SK-N-SH (cell line): ENCODE data around the gene GSTM5.

Experiments used
- CHD2 ChIP-seq: fragments of 150-350 bp; IDR thresholded peaks from 2 replicates; pipeline ENCODE4 v1.6.1; 2018; ENCODE audit warnings: low read length; ENCODE audit not compliant: partially characterized antibody
- CTCF ChIP-seq: fragments of 200-600 bp; sonication (generic); IDR thresholded peaks from 2 replicates; pipeline ENCODE4 v1.6.1; 2017; ENCODE audit warnings: antibody characterized with exemption, mild to moderate bottlenecking, moderate library complexity
- EP300 ChIP-seq, 2 experiments: IDR thresholded peaks; 2 replicates each; pipeline versions ENCODE4 v1.4.0 to v1.6.1; 2012; ENCODE audit warnings: borderline replicate concordance in 1 of 2, low read depth in 1 of 2, low read length in 1 of 2
- FOSL2 ChIP-seq: IDR thresholded peaks from 2 replicates; pipeline ENCODE4 v1.4.0; 2012; ENCODE audit warnings: low read depth, mild to moderate bottlenecking, moderate library complexity, borderline replicate concordance
- GABPA ChIP-seq: IDR thresholded peaks from 2 replicates; pipeline ENCODE4 v1.4.0; 2012; ENCODE audit warnings: low read depth, mild to moderate bottlenecking
- MXI1 ChIP-seq: IDR thresholded peaks from 2 replicates; pipeline ENCODE4 v1.6.1; 2012; ENCODE audit warnings: mild to moderate bottlenecking, low read depth, low read length, improper control_type of control experiment
- RAD21 ChIP-seq: IDR thresholded peaks from 2 replicates; pipeline ENCODE4 v1.6.1; 2012; ENCODE audit warnings: mild to moderate bottlenecking, low read length
- REST ChIP-seq: IDR thresholded peaks from 2 replicates; pipeline ENCODE4 v1.6.1; 2012; ENCODE audit warnings: mild to moderate bottlenecking, low read depth, low read length, moderate library complexity
- SMC3 ChIP-seq: IDR thresholded peaks from 2 replicates; pipeline ENCODE4 v1.6.1; 2012; ENCODE audit warnings: low read depth, low read length, improper control_type of control experiment
- TAF1 ChIP-seq: IDR thresholded peaks from 2 replicates; pipeline ENCODE4 v1.6.1; 2012; ENCODE audit warnings: low read depth, mild to moderate bottlenecking, low read length, moderate library complexity, borderline replicate concordance
- ZBTB33 ChIP-seq: IDR thresholded peaks from 2 replicates; pipeline ENCODE4 v1.4.0; 2012; ENCODE audit warnings: low read depth, borderline replicate concordance

- no peak for TF ChIP-seq CTCF
- TF ChIP-seq TAF1, result no peak
- no peak for TF ChIP-seq ZBTB33
- peak; percentile 40; the same call in 1 of the 2 replicates for TF ChIP-seq RAD21
- TF ChIP-seq REST, result no peak
- no peak for TF ChIP-seq SMC3
- no peak for TF ChIP-seq EP300 (IDR thresholded peaks at IDR 0.05; ENCODE audit: borderline replicate concordance in 1 of 2, low read depth in 1 of 2, low read length in 1 of 2)
- no peak for TF ChIP-seq GABPA
- no peak for TF ChIP-seq CHD2
- no peak for TF ChIP-seq FOSL2
- TF ChIP-seq MXI1, result no peak
Measured at GRCh38 chr1:109718495-109718894, 6.4 kb downstream of the GSTM5 start.
